C4-2B (cell line): ENCODE results near the gene ZBTB21.

Experiments used
- H3K27ac ChIP-seq: fragments of 450-650 bp; 2 replicates; pipeline ENCODE4 v1.5.1; 2017
- ZFX ChIP-seq: fragments of 450-650 bp; IDR thresholded peaks from 2 replicates; pipeline ENCODE4 v1.6.1; 2017
- TF ChIP-seq, protein P1 (sequence below): fragments of 450-650 bp; conservative IDR thresholded peaks from 2 replicates; pipeline ENCODE4 v1.5.1; 2017; ENCODE audit warnings: mild to moderate bottlenecking

Gene ZBTB21

DNA sequence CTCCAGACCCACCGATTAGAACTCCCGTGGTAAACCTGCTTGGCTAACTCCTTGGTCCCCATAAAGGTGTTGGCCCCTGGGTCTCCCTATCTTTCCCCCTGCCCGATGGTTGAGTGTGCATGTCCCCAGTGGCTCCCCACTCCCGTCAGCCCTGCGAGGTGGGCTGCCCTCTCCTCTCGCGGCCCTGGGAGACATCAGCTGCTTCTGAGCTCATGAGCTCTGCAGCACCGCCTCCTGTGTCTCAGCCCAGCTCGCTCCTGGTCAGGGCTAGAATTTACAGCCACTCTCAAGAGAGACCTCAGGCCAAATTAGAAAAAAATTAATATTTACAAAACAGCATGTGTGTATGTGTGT lies 15.9 kb upstream of the ZBTB21 start:
- no peak overlapping the region for H3K27ac ChIP-seq

DNA sequence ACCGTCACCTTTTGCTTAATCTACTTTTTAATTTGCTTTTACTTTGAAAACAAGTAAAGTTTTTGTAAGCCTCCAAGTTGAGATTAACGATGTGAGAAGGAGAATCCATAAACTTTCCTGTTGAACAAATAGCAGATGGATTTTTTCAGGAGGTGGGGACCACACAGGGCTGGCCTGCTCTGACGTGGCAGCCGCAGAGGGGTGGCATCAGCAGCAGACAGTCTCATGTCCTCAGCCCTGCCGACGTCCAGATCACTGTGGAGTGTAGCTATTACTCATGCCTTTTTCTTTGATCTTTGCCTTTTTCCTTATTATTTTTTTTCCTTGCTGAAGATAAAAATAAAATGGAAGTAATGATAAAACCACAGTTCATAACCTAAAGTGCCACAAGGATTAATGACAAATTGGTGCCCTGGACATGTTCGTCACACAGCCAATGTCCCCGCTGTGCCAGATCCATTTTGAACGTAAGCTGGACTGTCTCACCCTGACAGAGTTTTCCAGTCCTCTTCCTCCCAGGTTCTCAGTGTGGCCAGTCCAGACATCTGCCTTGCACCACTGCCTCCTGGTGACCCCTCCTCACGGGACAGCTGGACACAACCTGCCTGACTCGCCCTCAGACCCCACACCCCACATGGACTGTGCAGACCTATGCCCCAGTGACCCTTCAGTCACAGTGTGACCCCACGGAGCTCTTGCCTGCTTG lies 15.4 kb upstream of the ZBTB21 start:
- no peak overlapping the region for H3K27ac ChIP-seq
- TF ChIP-seq, protein P1, sequence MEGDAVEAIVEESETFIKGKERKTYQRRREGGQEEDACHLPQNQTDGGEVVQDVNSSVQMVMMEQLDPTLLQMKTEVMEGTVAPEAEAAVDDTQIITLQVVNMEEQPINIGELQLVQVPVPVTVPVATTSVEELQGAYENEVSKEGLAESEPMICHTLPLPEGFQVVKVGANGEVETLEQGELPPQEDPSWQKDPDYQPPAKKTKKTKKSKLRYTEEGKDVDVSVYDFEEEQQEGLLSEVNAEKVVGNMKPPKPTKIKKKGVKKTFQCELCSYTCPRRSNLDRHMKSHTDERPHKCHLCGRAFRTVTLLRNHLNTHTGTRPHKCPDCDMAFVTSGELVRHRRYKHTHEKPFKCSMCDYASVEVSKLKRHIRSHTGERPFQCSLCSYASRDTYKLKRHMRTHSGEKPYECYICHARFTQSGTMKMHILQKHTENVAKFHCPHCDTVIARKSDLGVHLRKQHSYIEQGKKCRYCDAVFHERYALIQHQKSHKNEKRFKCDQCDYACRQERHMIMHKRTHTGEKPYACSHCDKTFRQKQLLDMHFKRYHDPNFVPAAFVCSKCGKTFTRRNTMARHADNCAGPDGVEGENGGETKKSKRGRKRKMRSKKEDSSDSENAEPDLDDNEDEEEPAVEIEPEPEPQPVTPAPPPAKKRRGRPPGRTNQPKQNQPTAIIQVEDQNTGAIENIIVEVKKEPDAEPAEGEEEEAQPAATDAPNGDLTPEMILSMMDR = no peak
- no peak for TF ChIP-seq ZFX

More for the DNA sequence above, 15.9 kb upstream of the ZBTB21 start:
- TF ChIP-seq ZFX = no peak
- TF ChIP-seq, protein P1 = no peak

DNA sequence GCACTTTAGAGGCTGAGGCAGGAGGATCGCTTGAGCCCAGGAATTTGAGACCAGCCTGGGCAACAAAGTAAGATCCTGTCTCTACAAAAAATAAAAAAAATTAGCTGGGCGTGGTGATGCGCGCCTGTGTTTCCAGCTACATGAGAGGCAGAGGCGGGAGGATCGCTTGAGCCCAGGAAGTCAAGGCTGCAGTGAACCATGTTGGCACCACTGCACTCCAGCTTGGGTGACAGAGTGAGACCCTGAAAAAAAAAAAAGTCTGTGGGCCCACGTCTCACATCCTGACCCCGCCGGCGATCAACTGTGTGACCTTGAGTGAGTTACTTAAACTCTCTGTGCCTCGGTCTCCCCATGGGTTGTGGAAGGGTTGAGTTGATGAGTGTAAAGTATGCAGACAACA lies 12.7 kb upstream of the ZBTB21 start:
- TF ChIP-seq, protein P1 = no peak
- no peak for TF ChIP-seq ZFX
- no peak overlapping the region for H3K27ac ChIP-seq

DNA sequence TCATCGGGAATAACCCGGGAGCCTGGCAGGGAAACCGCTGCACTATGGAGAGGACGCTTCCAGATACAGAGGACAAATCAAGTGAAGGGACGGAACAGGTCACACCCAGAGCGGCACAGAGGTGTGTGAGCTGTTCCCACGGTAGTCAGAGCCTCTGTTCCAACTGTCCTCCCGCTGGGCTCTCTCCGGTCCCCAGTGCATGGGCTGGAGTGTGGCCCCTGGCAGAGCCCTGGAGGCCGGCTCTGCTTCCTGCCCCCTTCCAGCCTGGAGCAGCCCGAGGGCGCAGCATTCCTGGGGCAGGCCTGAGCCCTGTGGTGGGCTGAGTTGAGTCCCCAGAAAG lies 11.9 kb upstream of the ZBTB21 start:
- no peak for TF ChIP-seq ZFX
- TF ChIP-seq, protein P1 = no peak
- no peak overlapping the region for H3K27ac ChIP-seq

DNA sequence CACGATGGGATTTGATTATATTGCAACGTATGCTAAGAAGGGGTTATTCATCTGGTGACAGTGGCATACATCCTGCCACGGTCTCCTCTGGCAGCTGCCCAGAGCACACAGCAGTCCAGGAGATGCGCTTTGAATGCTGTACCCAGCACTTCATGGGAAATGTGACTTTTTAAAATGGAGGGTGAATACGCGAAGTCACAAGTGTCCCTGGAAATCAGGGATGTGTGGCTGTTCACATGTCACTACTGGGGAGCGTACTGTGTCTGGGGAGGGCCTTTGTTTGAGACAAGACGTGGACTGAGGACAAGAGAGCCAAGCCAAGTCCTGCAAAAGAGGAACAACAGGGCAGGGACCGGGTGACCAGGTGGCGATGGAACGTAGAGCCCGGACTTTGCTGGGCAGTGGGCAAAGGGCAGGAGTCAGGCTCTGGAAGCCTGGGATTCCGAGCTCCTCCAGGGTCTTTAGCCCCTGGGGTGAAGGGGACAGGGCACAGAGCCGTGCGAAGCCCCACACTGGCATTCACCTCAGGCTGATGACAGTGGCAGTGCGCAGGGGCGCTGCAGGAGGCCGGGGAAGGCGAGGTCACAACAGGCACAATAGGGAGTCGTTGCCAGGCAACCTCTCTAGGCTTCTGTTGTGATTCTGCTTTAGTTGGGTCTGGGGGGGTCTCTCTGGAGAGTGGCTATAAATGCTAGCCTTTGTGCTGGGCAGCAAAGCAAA lies 11.4 kb upstream of the ZBTB21 start:
- TF ChIP-seq, protein P1 = no peak
- no peak for TF ChIP-seq ZFX
- no peak overlapping the region for H3K27ac ChIP-seq

DNA sequence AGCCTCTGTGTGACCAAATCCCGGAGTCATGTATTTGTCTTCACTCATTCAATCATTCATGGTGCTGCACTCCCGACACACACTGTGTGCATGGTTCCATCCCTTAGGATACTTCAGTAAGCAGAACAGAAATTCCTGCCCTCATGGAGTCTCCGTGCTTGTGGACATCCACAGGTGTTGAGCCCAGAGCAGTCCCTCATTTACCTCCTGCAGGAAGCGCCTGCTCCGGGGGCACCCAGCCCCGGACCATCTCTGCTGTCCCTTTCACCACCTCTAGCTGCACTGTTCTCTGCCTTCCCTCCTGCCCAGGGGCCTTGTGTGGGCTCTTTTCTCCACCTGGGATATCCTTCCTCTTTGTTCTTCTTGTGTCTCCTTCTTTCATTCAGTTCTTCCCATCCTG lies 9.5 kb upstream of the ZBTB21 start:
- H3K27ac ChIP-seq = no peak overlapping the region
- TF ChIP-seq ZFX = no peak
- TF ChIP-seq, protein P1 = no peak

DNA sequence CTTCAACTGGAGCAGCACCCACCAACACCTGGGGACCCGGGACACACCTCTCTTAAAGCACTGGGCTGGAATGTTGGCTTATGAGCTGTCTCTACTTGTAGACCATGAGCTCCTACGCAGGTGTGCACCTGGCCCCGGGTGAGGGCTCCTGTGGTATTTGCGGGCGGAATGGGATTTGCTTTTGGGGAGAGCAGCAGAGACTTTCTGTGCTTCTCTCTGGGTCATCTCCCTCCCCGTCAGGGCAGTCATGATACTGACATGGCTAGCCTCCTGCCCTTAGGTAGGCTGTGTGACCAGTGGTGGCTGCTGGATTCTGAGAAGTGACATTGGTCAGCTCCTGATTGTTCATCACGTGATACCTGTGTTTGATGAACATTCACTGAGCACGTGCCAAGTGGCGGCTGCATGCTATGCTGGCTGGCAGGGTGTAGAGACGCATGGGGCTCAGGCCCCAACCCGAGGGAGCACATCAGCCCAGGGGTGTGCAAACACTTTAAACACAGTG lies 9.0 kb upstream of the ZBTB21 start:
- no peak for TF ChIP-seq ZFX
- TF ChIP-seq, protein P1 = no peak
- no peak overlapping the region for H3K27ac ChIP-seq
